H1 (cell line): Measurements from ENCODE around the gene RIN3. TPM values are rescaled to one million over a fixed set of nuclear protein-coding genes. Genes with fewer than 3 reads are reported as not detected.
A peak's percentile ranks its signal among the peaks of the same experiment; 100 is the strongest.

Source experiments
- CTCF ChIA-PET: fragments of 300-600 bp; sonication (Branson Sonifier 250); formaldehyde crosslinking; loops from one replicate; lab custom pipeline; 2021; ENCODE audit not compliant: partially characterized antibody; lab: Charles Lee
- POLR2A ChIA-PET: fragments of 300-600 bp; sonication (Branson Sonifier 250); formaldehyde crosslinking; loops from one replicate; lab custom pipeline; 2021; ENCODE audit warnings: inconsistent platforms; ENCODE audit not compliant: partially characterized antibody; lab: Charles Lee
- DNase-seq, 2 experiments: peaks; one replicate each; pipeline versions ENCODE4 v3.0.0 to v3.0.0-alpha.2; 2010 to 2022; ENCODE audit warnings: low spot score in 2 of 2, low read depth in 1 of 2, mixed read lengths in 1 of 2
- FAIRE-seq: peaks from 2 replicates; lab custom pipeline; 2011; peaks lifted over from hg19 to GRCh38; lab: Jason Lieb, UNC
- H2AFZ ChIP-seq: 2 replicates; pipeline ENCODE4 v1.8.1; 2012; ENCODE audit warnings: low read length, inconsistent platforms
- H2AK5ac ChIP-seq: 2 replicates; pipeline ENCODE4 v1.6.1; 2013; ENCODE audit warnings: low read depth, low read length
- H2BK120ac ChIP-seq: replicated peaks from 2 replicates; pipeline ENCODE3; 2013; ENCODE audit warnings: low read depth, low read length, inconsistent platforms
- H2BK12ac ChIP-seq: 2 replicates; pipeline ENCODE4 v1.6.1; 2013; ENCODE audit warnings: low read depth, low read length
- H2BK15ac ChIP-seq: 2 replicates; pipeline ENCODE4 v1.6.1; 2013; ENCODE audit warnings: low read length
- H2BK20ac ChIP-seq: 2 replicates; pipeline ENCODE4 v1.6.1; 2013; ENCODE audit warnings: low read length
- H2BK5ac ChIP-seq: 2 replicates; pipeline ENCODE4 v1.6.1; 2013; ENCODE audit warnings: low read depth, low read length
- H3K14ac ChIP-seq: 2 replicates; pipeline ENCODE4 v1.6.1; 2013; ENCODE audit warnings: inconsistent platforms; ENCODE audit not compliant: insufficient read length
- H3K18ac ChIP-seq: 2 replicates; pipeline ENCODE4 v1.6.1; 2013; ENCODE audit warnings: low read length; ENCODE audit errors: extremely low read depth
- H3K23ac ChIP-seq: 2 replicates; pipeline ENCODE4 v1.6.1; 2013; ENCODE audit warnings: inconsistent platforms; ENCODE audit not compliant: insufficient read length
- H3K23me2 ChIP-seq: 2 replicates; pipeline ENCODE4 v1.6.1; 2013; ENCODE audit warnings: low read depth, low read length
- H3K27ac ChIP-seq: 2 replicates; pipeline ENCODE4 v1.6.1; 2011; ENCODE audit warnings: low read depth, low read length, inconsistent platforms
- H3K27me3 ChIP-seq, 4 experiments: replicated peaks in 1 of 4; 1 replicate in 1 of 4; 2 replicates in 3 of 4; pipeline versions ENCODE4 v1.6.1 to v1.8.1; 2011 to 2013; ENCODE audit warnings: low read length in 3 of 4, mild to moderate bottlenecking in 3 of 4, inconsistent platforms in 2 of 4, mixed read lengths in 2 of 4, moderate library complexity in 1 of 4; ENCODE audit not compliant: control insufficient read depth in 3 of 4, insufficient read depth in 3 of 4; ENCODE audit errors: extremely low read depth in 1 of 4
- H3K36me3 ChIP-seq, 4 experiments: 2 replicates each; pipeline versions ENCODE4 v1.6.1 to v1.8.1; 2011 to 2013; ENCODE audit warnings: mild to moderate bottlenecking in 4 of 4, low read length in 3 of 4, moderate library complexity in 2 of 4, control low read depth in 1 of 4, inconsistent platforms in 1 of 4; ENCODE audit not compliant: insufficient read depth in 4 of 4, control insufficient read depth in 2 of 4
- H3K4ac ChIP-seq: replicated peaks from 2 replicates; pipeline ENCODE3; 2013; ENCODE audit warnings: low read length, low read depth, mixed read lengths, inconsistent platforms; ENCODE audit not compliant: insufficient read length
- H3K4me1 ChIP-seq, 4 experiments: replicated peaks in 1 of 4; 1 replicate in 1 of 4; 2 replicates in 3 of 4; pipeline versions ENCODE4 v1.6.1 to v1.8.1; 2011 to 2013; ENCODE audit warnings: low read length in 3 of 4, inconsistent platforms in 2 of 4, mixed read lengths in 1 of 4; ENCODE audit not compliant: insufficient read depth in 4 of 4, control insufficient read depth in 3 of 4
- H3K4me2 ChIP-seq, 2 experiments: 2 replicates each; pipeline versions ENCODE4 v1.6.1 to v1.8.1; 2011 to 2013; ENCODE audit warnings: low read depth in 2 of 2, low read length in 2 of 2, control low read depth in 1 of 2, inconsistent platforms in 1 of 2, mild to moderate bottlenecking in 1 of 2; ENCODE audit not compliant: insufficient read depth in 1 of 2
- H3K4me3 ChIP-seq, 4 experiments: fragments of 200-600, 300-600 bp in 1 of 4; sonication (generic), shearing (Covaris generic), sonication (Bioruptor Twin) in 1 of 4; 2 replicates each; pipeline versions ENCODE4 v1.5.1 to v1.8.1; 2011 to 2016; ENCODE audit warnings: low read length in 4 of 4, low read depth in 3 of 4, control low read depth in 2 of 4, inconsistent platforms in 2 of 4, mild to moderate bottlenecking in 2 of 4, mixed read lengths in 1 of 4, moderate library complexity in 1 of 4; ENCODE audit not compliant: insufficient read depth in 2 of 4; ENCODE audit errors: extremely low read depth in 1 of 4
- H3K56ac ChIP-seq: replicated peaks from 2 replicates; pipeline ENCODE3; 2013; ENCODE audit warnings: low read depth, mild to moderate bottlenecking, mixed read lengths, low read length, inconsistent platforms; ENCODE audit not compliant: insufficient read length
- H3K79me1 ChIP-seq: 2 replicates; pipeline ENCODE4 v1.6.1; 2013; ENCODE audit warnings: low read depth, low read length, control low read depth
- H3K79me2 ChIP-seq, 2 experiments: 2 replicates each; pipeline versions ENCODE4 v1.6.1 to v1.8.1; 2012 to 2013; ENCODE audit warnings: low read length in 2 of 2, mild to moderate bottlenecking in 2 of 2, inconsistent platforms in 1 of 2; ENCODE audit not compliant: insufficient read depth in 2 of 2, control insufficient read depth in 1 of 2
- H3K9ac ChIP-seq, 4 experiments: replicated peaks in 1 of 4; 1 replicate in 1 of 4; 2 replicates in 3 of 4; pipeline versions ENCODE4 v1.6.1 to v1.8.1; 2011 to 2013; ENCODE audit warnings: low read depth in 3 of 4, low read length in 3 of 4, control low read depth in 2 of 4, mild to moderate bottlenecking in 2 of 4, moderate library complexity in 2 of 4, inconsistent platforms in 1 of 4; ENCODE audit errors: extremely low read depth in 1 of 4
- H3K9me3 ChIP-seq, 2 experiments: 2 replicates each; pipeline versions ENCODE4 v1.6.1 to v1.8.1; 2012 to 2013; ENCODE audit warnings: mild to moderate bottlenecking in 2 of 2, moderate library complexity in 2 of 2, control low read depth in 1 of 2, inconsistent platforms in 1 of 2, low read depth in 1 of 2, low read length in 1 of 2, mixed read lengths in 1 of 2; ENCODE audit not compliant: insufficient read depth in 2 of 2
- H4K20me1 ChIP-seq, 2 experiments: replicated peaks in 1 of 2; 2 replicates each; pipeline versions ENCODE3 to v1.8.1; 2011 to 2013; ENCODE audit warnings: inconsistent platforms in 2 of 2, low read length in 2 of 2, mild to moderate bottlenecking in 1 of 2; ENCODE audit not compliant: insufficient read depth in 2 of 2, control insufficient read depth in 1 of 2
- H4K5ac ChIP-seq: 2 replicates; pipeline ENCODE4 v1.6.1; 2013; ENCODE audit warnings: low read length, low read depth, mixed read lengths, inconsistent platforms; ENCODE audit not compliant: insufficient read length
- H4K8ac ChIP-seq: 2 replicates; pipeline ENCODE4 v1.8.0; 2013; ENCODE audit warnings: mild to moderate bottlenecking, moderate library complexity, low read length, inconsistent platforms; ENCODE audit not compliant: insufficient read depth; ENCODE audit errors: extremely low read depth
- H4K91ac ChIP-seq: replicated peaks from 2 replicates; pipeline ENCODE3; 2013; ENCODE audit warnings: low read length, mixed read lengths, inconsistent platforms; ENCODE audit not compliant: insufficient read length
- TAF1 ChIP-seq: IDR thresholded peaks from 2 replicates; pipeline ENCODE4 v1.6.1; 2011; ENCODE audit warnings: mild to moderate bottlenecking, low read depth, low read length
- WGBS, 2 experiments: shearing (Covaris generic) in 1 of 2; methylation state at CpG; one replicate each; pipeline versions ENCODE4 v1.1.6 to v1.1.7; 2013 to 2015; ENCODE audit warnings: low lambda C conversion rate in 2 of 2, mixed read lengths in 2 of 2, inconsistent platforms in 1 of 2, low coverage in 1 of 2, missing lambda C conversion rate in 1 of 2; ENCODE audit not compliant: insufficient replicate concordance in 2 of 2, insufficient coverage in 1 of 2, insufficient read length in 1 of 2; ENCODE audit errors: extremely low coverage in 1 of 2, missing lambda C conversion rate in 1 of 2; 5-methylcytosine and 5-hydroxymethylcytosine counted together
- polyA plus RNA-seq, 7 experiments: library from polyadenylated mRNA; depleted of rRNA in 3 of 7; stranded (reverse) in 5 of 7; unstranded in 2 of 7; fragments of >200 nt in 5 of 7; fragments of 200-250 nt in 2 of 7; gene quantifications; 1 replicate in 5 of 7; 2 replicates in 1 of 7; 4 replicates in 1 of 7; pipeline versions ENCODE4 v1.2.1 to v1.2.3, GENCODE V29; 2011 to 2013; ENCODE audit warnings: missing spikeins in 2 of 7, mixed read lengths in 2 of 7
- total RNA-seq: library from RNA; stranded (reverse); fragmentation: NEBNext Ultra II Directional; extraction: Animal tissue kit (Norgen Biotek cat#: 25700); gene quantifications from 2 replicates; pipeline ENCODE4 v1.2.1, GENCODE V29; 2021

Gene RIN3
- total and polyA plus RNA-seq, 2 of the 8 experiments (the other 6 are each of a cell fraction or from before 2014, with no cell fraction given): 0.59 to 1.5 TPM

DNA sequence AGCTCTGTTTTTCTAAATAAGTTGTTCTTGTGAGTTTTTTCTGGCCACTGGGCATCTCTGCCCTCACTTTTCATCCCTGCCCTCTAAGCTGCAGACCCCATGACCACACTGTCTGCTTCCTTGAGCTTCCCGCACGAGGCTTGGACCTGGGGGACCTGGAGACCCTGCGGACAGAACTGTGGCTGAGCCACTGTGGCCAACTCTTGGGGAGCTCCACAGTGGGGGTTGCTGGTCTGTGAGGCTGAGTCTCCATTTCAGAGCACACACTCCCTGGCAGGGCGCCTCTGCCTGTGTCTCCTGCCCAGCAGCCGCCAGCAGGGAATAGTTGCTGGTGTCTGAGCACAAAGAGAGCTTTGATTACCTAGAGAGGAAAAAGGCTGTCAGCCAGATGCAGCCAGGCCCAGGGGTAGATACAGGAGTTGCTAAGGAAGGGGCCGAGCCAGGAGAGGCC, 13.1 kb upstream of the RIN3 start:
- 79% methylated on average over 6 of the region's 6 CpGs; no CpG with 5 or more reads in 1 of the 2 experiments for whole genome bisulfite sequencing, 2 experiments
- no peak overlapping the region; the same call in 1 of the 2 replicates for H2AFZ ChIP-seq
- no peak overlapping the region for H4K5ac ChIP-seq
- H4K8ac ChIP-seq: peak overlapping the region; percentile 31; the same call in 1 of the 2 replicates
- no peak overlapping the region; a peak in 1 of 7 replicates for H3K9ac ChIP-seq
- peaks cover 0 to 7% (median 4%) of the 10 kb centered on the region in 4 experiments; a peak in 5 of 7 replicates for H3K4me1 ChIP-seq
- H3K18ac ChIP-seq: no peak overlapping the region; the same call in 1 of the 2 replicates
- H2BK15ac ChIP-seq: no peak overlapping the region
- H3K23me2 ChIP-seq: no peaks in the 10 kb centered on the region
- H3K27ac ChIP-seq: no peak overlapping the region
- no peak overlapping the region for H4K91ac ChIP-seq
- no peak overlapping the region for H3K56ac ChIP-seq
- CTCF ChIA-PET: interaction anchor here (0.9 to 1.7 kb wide), 3 partner anchors 9 to 180 kb away, joined by 3 read pairs; no protein-coding TSS in a partner anchor
- POLR2A ChIA-PET: no interaction called here
- H3K4ac ChIP-seq: no peak overlapping the region
- DNase-seq: no peak
- no peaks in the 10 kb centered on the region for H3K79me1 ChIP-seq
- peaks cover 0 to 2% (median 0%) of the 10 kb centered on the region in 4 experiments; a peak in 1 of 7 replicates for H3K27me3 ChIP-seq
- no peak overlapping the region for H2BK5ac ChIP-seq
- no peaks in the 10 kb centered on the region for H3K9me3 ChIP-seq
- no peak overlapping the region for H3K23ac ChIP-seq
- no peak for FAIRE-seq
- no peak overlapping the region for H3K14ac ChIP-seq
- H3K79me2 ChIP-seq: no peaks in the 10 kb centered on the region
- H4K20me1 ChIP-seq: no peaks in the 10 kb centered on the region
- no peak overlapping the region for H2BK20ac ChIP-seq
- H2BK12ac ChIP-seq: no peak overlapping the region
- no peak overlapping the region; a peak in 1 of 4 replicates for H3K4me2 ChIP-seq
- H3K4me3 ChIP-seq: no peak overlapping the region
- H2BK120ac ChIP-seq: no peak overlapping the region
- no peaks in the 10 kb centered on the region for H3K36me3 ChIP-seq
- no peak overlapping the region for H2AK5ac ChIP-seq
- TF ChIP-seq TAF1: no peak
